Lung (tissue), 12 donors: ENCODE results near the gene DTNBP1. TPM values are rescaled to one million over a fixed set of nuclear protein-coding genes. Genes with fewer than 3 reads are reported as not detected.

ENCODE experiments used
- ATAC-seq: fragments of 200-7000 bp; cut with Tn5 transposase; one replicate; pipeline ENCODE4 v1.9.1; 2020; ENCODE audit warnings: moderate number of reproducible peaks; ENCODE audit not compliant: insufficient read depth, low FRiP score
- DNase-seq, 3 donors: peaks; one replicate each; pipeline ENCODE4 v3.0.0-alpha.2; 2013 to 2017
- H3K27ac ChIP-seq, 2 donors: one replicate each; pipeline ENCODE4 v1.5.1; 2013; ENCODE audit warnings: mild to moderate bottlenecking in 2 of 2, moderate library complexity in 2 of 2, control low read depth in 1 of 2, inconsistent platforms in 1 of 2, low read depth in 1 of 2, low read length in 1 of 2
- H3K27me3 ChIP-seq, 3 donors: one replicate each; pipeline ENCODE4 v1.5.1; 2013; ENCODE audit warnings: low read length in 2 of 3; ENCODE audit not compliant: control insufficient read depth in 3 of 3, insufficient read depth in 3 of 3
- H3K36me3 ChIP-seq, 4 donors: one replicate each; pipeline ENCODE4 v1.5.1; 2013; ENCODE audit warnings: low read length in 4 of 4, mild to moderate bottlenecking in 1 of 4, moderate library complexity in 1 of 4; ENCODE audit not compliant: control insufficient read depth in 4 of 4, insufficient read depth in 4 of 4
- H3K4me1 ChIP-seq, 5 donors: one replicate each; pipeline ENCODE4 v1.5.1; 2013; ENCODE audit warnings: low read length in 5 of 5, mild to moderate bottlenecking in 2 of 5, moderate library complexity in 1 of 5; ENCODE audit not compliant: control insufficient read depth in 5 of 5, insufficient read depth in 5 of 5
- H3K4me3 ChIP-seq: one replicate; pipeline ENCODE4 v1.5.1; 2013; ENCODE audit warnings: mild to moderate bottlenecking, control low read depth, moderate library complexity
- H3K9ac ChIP-seq, 2 donors: one replicate each; pipeline ENCODE4 v1.5.1; 2013; ENCODE audit warnings: low read length in 2 of 2, control low read depth in 1 of 2; ENCODE audit not compliant: insufficient read depth in 1 of 2
- H3K9me3 ChIP-seq, 4 donors: one replicate each; pipeline ENCODE4 v1.5.1; 2013; ENCODE audit warnings: low read length in 3 of 4, mild to moderate bottlenecking in 1 of 4, moderate library complexity in 1 of 4; ENCODE audit not compliant: control insufficient read depth in 4 of 4, insufficient read depth in 3 of 4
- CTCF ChIP-seq: IDR thresholded peaks from 2 replicates; pipeline ENCODE4 v1.5.1; 2012; ENCODE audit warnings: mild to moderate bottlenecking; ENCODE audit errors: control extremely low read depth, extremely low read depth
- WGBS, 2 donors: extraction: QIAGEN DNeasy Blood & Tissue Kit; methylation state at CpG; one replicate each; pipeline ENCODE4 v1.1.7; 2013; 5-methylcytosine and 5-hydroxymethylcytosine counted together
- polyA plus RNA-seq, 2 donors: library from polyadenylated mRNA; stranded (reverse); fragments of 200-250 nt; gene quantifications; one replicate each; pipeline ENCODE4 v1.2.1, GENCODE V29; 2013
- total RNA-seq, 2 donors: library from RNA; depleted of rRNA in 1 of 2; stranded (reverse); fragments of >200 nt in 1 of 2; gene quantifications; one replicate each; pipeline ENCODE4 v1.2.1, GENCODE V29; 2014 to 2021
- donor health status: control.
- donor health status: control.
- donor health status: Bipolar disorder and iron deficiency.
- donor health status: healthy.
- donor health status: DM: yes; HTN: yes; CAD: no.

DTNBP1 gene
- total and polyA plus RNA-seq, 4 donors: 9.9 to 23.9 (median 20.5) TPM

DNA sequence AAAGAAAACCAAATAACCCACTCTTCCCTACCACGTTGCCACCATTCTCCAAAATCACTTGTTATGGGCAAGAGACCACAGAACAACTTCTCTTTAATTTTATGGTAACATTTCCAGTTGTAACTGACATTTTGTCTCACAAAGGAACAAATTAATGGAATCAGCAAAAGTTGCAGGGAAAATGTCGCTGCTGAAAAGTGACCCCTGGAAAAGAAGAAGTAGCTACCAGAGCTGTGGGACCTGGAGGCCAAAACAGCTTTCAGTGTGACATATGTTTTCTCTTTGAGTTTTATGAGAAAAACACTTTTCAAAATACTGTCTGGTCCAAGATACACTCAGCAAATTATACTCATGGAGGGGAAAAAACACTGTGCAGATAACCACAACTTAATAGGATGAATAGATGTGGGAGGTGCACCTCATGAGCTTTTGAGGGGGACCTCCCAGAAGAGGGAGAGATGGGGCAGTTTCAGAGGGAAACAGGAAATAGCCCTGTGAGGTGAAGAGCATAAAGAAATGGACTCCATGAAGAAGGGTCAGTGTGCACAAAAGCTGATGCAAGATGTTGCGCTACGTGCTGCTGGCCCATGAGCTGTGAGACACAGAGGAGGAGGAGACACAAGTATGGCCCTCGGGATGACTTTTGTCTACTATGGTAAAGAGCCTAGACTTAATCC lies 87.3 kb downstream of the DTNBP1 start:
- ATAC-seq: no peak
- no peak overlapping the region for H3K4me3 ChIP-seq
- H3K9ac ChIP-seq: no peak overlapping the region
- no peaks in the 10 kb centered on the region for H3K27me3 ChIP-seq
- no peak for TF ChIP-seq CTCF
- no peak for DNase-seq
- no peaks in the 10 kb centered on the region for H3K36me3 ChIP-seq
- H3K27ac ChIP-seq: no peak overlapping the region
- peaks cover 0 to 4% (median 0%) of the 10 kb centered on the region in 5 donors for H3K4me1 ChIP-seq
- H3K9me3 ChIP-seq: no peaks in the 10 kb centered on the region
- WGBS, 2 donors: 72 to 88% methylated on average over 5 of the region's 5 CpGs

DNA sequence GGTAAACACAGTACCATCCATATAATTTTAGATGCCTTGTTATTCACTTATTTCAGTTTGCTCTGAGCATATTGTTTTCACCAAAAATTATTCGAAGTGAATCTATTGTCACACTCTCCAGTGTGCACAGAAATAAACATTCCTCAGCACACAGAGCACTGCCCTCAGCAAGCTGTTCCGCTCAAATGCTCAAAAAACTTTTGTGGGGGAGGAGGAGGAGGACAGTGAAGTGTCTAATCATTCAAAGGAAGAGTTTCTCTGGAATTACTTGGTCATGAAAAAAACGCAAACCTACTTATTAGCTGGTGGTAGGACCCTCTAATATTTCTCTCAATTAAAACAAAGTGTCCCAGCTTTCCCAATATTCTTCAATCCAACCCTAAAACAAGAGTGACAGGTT lies 88.3 kb downstream of the DTNBP1 start:
- Histone ChIP-seq H3K9me3 (no peaks in the 10 kb centered on the region), H3K36me3 (no peaks in the 10 kb centered on the region), H3K27me3 (no peaks in the 10 kb centered on the region), H3K27ac (no peak overlapping the region), H3K9ac (no peak overlapping the region), H3K4me3 (no peak overlapping the region), H3K4me1 (peaks cover 0 to 9% (median 1%) of the 10 kb centered on the region in 5 donors)
- 77 to 92% methylated on average over 3 of the region's 3 CpGs for WGBS, 2 donors
- no peak for TF ChIP-seq CTCF
- ATAC-seq (no peak), DNase-seq (no peak)

DNA sequence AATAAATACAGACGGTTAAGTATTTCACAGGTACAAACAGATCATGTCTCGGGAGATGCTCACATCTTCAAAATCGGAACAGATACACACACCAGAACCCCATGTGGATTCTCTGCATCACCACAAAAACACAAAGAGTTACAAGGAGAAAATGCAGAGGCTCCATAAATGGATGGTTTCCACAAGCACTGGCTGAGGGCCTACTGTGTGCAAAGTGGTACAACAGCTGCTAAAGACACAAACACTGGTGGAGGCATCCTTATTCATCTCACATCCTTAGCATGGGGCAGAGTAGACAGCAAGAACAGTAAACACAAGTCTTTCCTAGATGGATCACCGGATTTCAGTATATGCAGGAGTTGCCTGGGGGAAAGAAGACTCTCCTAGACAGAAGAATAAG lies 88.8 kb downstream of the DTNBP1 start:
- Histone ChIP-seq H3K9me3 (no peaks in the 10 kb centered on the region), H3K36me3 (no peaks in the 10 kb centered on the region), H3K9ac (no peak overlapping the region), H3K27ac (no peak overlapping the region), H3K4me1 (peaks cover 0 to 11% (median 2%) of the 10 kb centered on the region in 5 donors), H3K4me3 (no peak overlapping the region), H3K27me3 (no peaks in the 10 kb centered on the region)
- WGBS, 2 donors: 69 to 71% methylated on average over 4 of the region's 4 CpGs
- DNase-seq (no peak), ATAC-seq (no peak)
- no peak for TF ChIP-seq CTCF

- peaks cover 0 to 11% (median 8%) of the 10 kb centered on the region in 5 donors for H3K4me1 ChIP-seq
- no peaks in the 10 kb centered on the region for H3K9me3 ChIP-seq
- no peak overlapping the region for H3K27ac ChIP-seq
- H3K9ac ChIP-seq: no peak overlapping the region
- 91 to 93% methylated on average over 4 of the region's 4 CpGs for WGBS, 2 donors
- no peaks in the 10 kb centered on the region for H3K27me3 ChIP-seq
- no peak overlapping the region for H3K4me3 ChIP-seq
- no peak for TF ChIP-seq CTCF
- no peaks in the 10 kb centered on the region for H3K36me3 ChIP-seq
- ATAC-seq (no peak), DNase-seq (no peak)
Observed at GRCh38 chr6:15573384-15573783, 89.4 kb downstream of the DTNBP1 start.
